HCT116 (cell line): ENCODE measurements around the gene SLC16A7. TPM values are rescaled to one million over a fixed set of nuclear protein-coding genes. Genes with fewer than 3 reads are reported as not detected.

ENCODE experiments used
- ATAC-seq: fragments of 200-7000 bp; cut with Tn5 transposase; 2 replicates; pipeline ENCODE4 v1.9.1; 2020; ENCODE audit warnings: mild to moderate bottlenecking, moderate library complexity
- BruUV-seq: library from RNA; stranded (reverse); fragments of 400-500 nt; replicated peaks from 2 replicates; lab custom pipeline; 2021; lab: Mats Ljungman, UMichigan
- CTCF ChIA-PET: fragments of 300-600 bp; sonication (Branson Sonifier 250); formaldehyde crosslinking; loops from one replicate; lab custom pipeline; 2021; ENCODE audit warnings: antibody characterized with exemption; lab: Charles Lee
- POLR2A ChIA-PET: fragments of 300-600, 350-600 bp; sonication (Branson Sonifier 250); formaldehyde crosslinking; loops from one replicate; lab custom pipeline; 2021; ENCODE audit warnings: antibody characterized with exemption; lab: Charles Lee
- RAD21 ChIA-PET, 2 experiments: fragments of 300-600 bp; sonication (Branson Sonifier 250); formaldehyde crosslinking; loops; one replicate each; lab custom pipeline; 2023; ENCODE audit warnings: low total read pairs in 2 of 2; ENCODE audit not compliant: uncharacterized antibody in 2 of 2, unreplicated experiment in 2 of 2, low non-redundant PET in 1 of 2; lab: Charles Lee
- DNase-seq: peaks from one replicate; pipeline ENCODE4 v3.0.0-alpha.2; 2010; ENCODE audit warnings: low read depth, low spot score
- H2AFZ ChIP-seq: fragments of 200-600 bp; shearing (Covaris generic), sonication (generic); 2 replicates; pipeline ENCODE4 v1.6.1; 2017; ENCODE audit warnings: low read depth, mixed run types, mixed read lengths, antibody characterized with exemption, low read length; ENCODE audit not compliant: poor library complexity, severe bottlenecking
- H3K27ac ChIP-seq: 2 replicates; pipeline ENCODE4 v1.5.1; 2012; ENCODE audit warnings: low read depth, low read length
- H3K27me3 ChIP-seq: fragments of 200-600 bp; sonication (generic); 2 replicates; pipeline ENCODE4 v1.6.1; 2016; ENCODE audit warnings: mixed run types, low read length, mixed read lengths; ENCODE audit not compliant: insufficient read depth
- H3K36me3 ChIP-seq, 2 experiments: fragments of 200-500 bp in 1 of 2; fragments of 200-600 bp in 1 of 2; sonication (Bioruptor generic) in 1 of 2; sonication (generic) in 1 of 2; 2 replicates each; pipeline versions ENCODE4 v1.5.1 to v1.6.1; 2014 to 2016; ENCODE audit warnings: low read length in 2 of 2, inconsistent platforms in 1 of 2, mixed read lengths in 1 of 2, mixed run types in 1 of 2; ENCODE audit not compliant: insufficient read depth in 2 of 2, control insufficient read depth in 1 of 2
- H3K4me1 ChIP-seq, 2 experiments: fragments of 200-600 bp in 1 of 2; sonication (generic) in 1 of 2; 2 replicates each; pipeline versions ENCODE4 v1.5.1 to v1.6.1; 2012 to 2017; ENCODE audit warnings: low read length in 2 of 2, inconsistent platforms in 1 of 2, mild to moderate bottlenecking in 1 of 2, mixed read lengths in 1 of 2, mixed run types in 1 of 2, moderate library complexity in 1 of 2; ENCODE audit not compliant: insufficient read depth in 2 of 2, control insufficient read depth in 1 of 2
- H3K4me2 ChIP-seq: fragments of 200-600 bp; sonication (generic); 2 replicates; pipeline ENCODE4 v1.6.1; 2017; ENCODE audit warnings: mixed run types, low read length, mixed read lengths
- H3K4me3 ChIP-seq, 2 experiments: fragments of 200-600 bp in 1 of 2; sonication (generic) in 1 of 2; replicated peaks in 1 of 2; 2 replicates each; pipeline ENCODE4 v1.5.1; 2011 to 2016; ENCODE audit warnings: low read length in 2 of 2, control low read depth in 1 of 2, low read depth in 1 of 2, mild to moderate bottlenecking in 1 of 2, mixed read lengths in 1 of 2, mixed run types in 1 of 2
- H3K79me2 ChIP-seq: fragments of 200-600 bp; sonication (generic); 2 replicates; pipeline ENCODE4 v1.6.1; 2017; ENCODE audit warnings: mild to moderate bottlenecking, mixed run types, low read length, moderate library complexity, mixed read lengths; ENCODE audit not compliant: insufficient read depth
- H3K9ac ChIP-seq: fragments of 200-600 bp; sonication (generic); 2 replicates; pipeline ENCODE4 v1.6.1; 2016; ENCODE audit warnings: low read length, mixed read lengths
- H3K9me2 ChIP-seq: fragments of 200-600 bp; sonication (generic), shearing (Covaris generic); 2 replicates; pipeline ENCODE4 v1.6.1; 2017; ENCODE audit warnings: mixed run types, mild to moderate bottlenecking, moderate library complexity; ENCODE audit not compliant: insufficient read depth
- H3K9me3 ChIP-seq, 2 experiments: fragments of 200-500 bp in 1 of 2; fragments of 200-600 bp in 1 of 2; sonication (Bioruptor generic) in 1 of 2; sonication (generic) in 1 of 2; 2 replicates each; pipeline ENCODE4 v1.6.1; 2014 to 2017; ENCODE audit warnings: low read length in 2 of 2, mixed read lengths in 2 of 2, inconsistent platforms in 1 of 2, low read depth in 1 of 2, mild to moderate bottlenecking in 1 of 2, mixed run types in 1 of 2, moderate library complexity in 1 of 2; ENCODE audit not compliant: control insufficient read depth in 1 of 2, insufficient read depth in 1 of 2
- H4K20me1 ChIP-seq: fragments of 200-600 bp; sonication (generic), shearing (Covaris generic); 2 replicates; pipeline ENCODE4 v1.6.1; 2017; ENCODE audit warnings: mixed run types, mild to moderate bottlenecking, moderate library complexity; ENCODE audit not compliant: insufficient read depth
- CEBPB ChIP-seq: IDR thresholded peaks from 2 replicates; pipeline ENCODE4 v1.6.1; 2012; ENCODE audit warnings: low read depth
- EZH2phosphoT487 ChIP-seq: fragments of 200-600 bp; IDR thresholded peaks from 2 replicates; pipeline ENCODE4 v1.6.1; 2018; ENCODE audit warnings: antibody characterized with exemption, borderline replicate concordance
- MAX ChIP-seq: IDR thresholded peaks from 2 replicates; pipeline ENCODE4 v1.6.1; 2012
- REST ChIP-seq: IDR thresholded peaks from 2 replicates; pipeline ENCODE4 v1.6.1; 2012; ENCODE audit warnings: low read depth
- TCF7L2 ChIP-seq: IDR thresholded peaks from 2 replicates; pipeline ENCODE4 v1.7.0; 2011; ENCODE audit warnings: borderline replicate concordance, inconsistent platforms; ENCODE audit not compliant: insufficient read depth, insufficient read length; ENCODE audit errors: extremely low read depth
- ZFX ChIP-seq: fragments of 450-650 bp; IDR thresholded peaks from 2 replicates; pipeline ENCODE4 v1.6.1; 2017
- intact Hi-C: fragments of 100-400 bp; cut with micrococcal nuclease; formaldehyde crosslinking; loops from 2 replicates; pipeline ENCODE4 v1.10.0; 2022
- total RNA-seq: library from RNA; stranded (reverse); gene quantifications from one replicate; pipeline ENCODE4 v1.2.1, GENCODE V29; 2021; ENCODE audit not compliant: unreplicated experiment

Gene SLC16A7
- total RNA-seq, 1 experiment from 2014 or later: 10.0 TPM

GRCh38 chr12:59763835-59764234, 168.0 kb downstream of the SLC16A7 start (continued):
- TF ChIP-seq TCF7L2 (no peak), REST (no peak), CEBPB (no peak), MAX (no peak), ZFX (no peak)

- Histone ChIP-seq H3K9ac (no peak overlapping the region), H4K20me1 (no peaks in the 10 kb centered on the region), H3K36me3 (no peaks in the 10 kb centered on the region), H2AFZ (no peak overlapping the region), H3K4me1 (no peaks in the 10 kb centered on the region), H3K27me3 (no peaks in the 10 kb centered on the region), H3K9me2 (no peaks in the 10 kb centered on the region), H3K27ac (no peak overlapping the region), H3K4me2 (no peak overlapping the region), H3K9me3 (no peaks in the 10 kb centered on the region), H3K79me2 (no peaks in the 10 kb centered on the region), H3K4me3 (no peak overlapping the region)
- BruUV-seq: no TSS peak
- DNase-seq (no peak), ATAC-seq (no peak)
- no peak for TF ChIP-seq EZH2phosphoT487
- ChIA-PET RAD21 (no interaction called here), POLR2A (no interaction called here), CTCF (no interaction called here)
- intact Hi-C loops: no loop called here
These were observed 172.2 kb downstream of the SLC16A7 start for GRCh38 chr12:59768031-59768430.
